K562 (cell line): ENCODE measurements around the gene PAFAH1B1. TPM values are rescaled to one million over a fixed set of nuclear protein-coding genes. Genes with fewer than 3 reads are reported as not detected.

Experiments
- CHD1 ChIP-seq: fragments of 200-600 bp; sonication (generic); IDR thresholded peaks from one replicate; pipeline ENCODE4 v1.6.1; 2012; ENCODE audit warnings: mild to moderate bottlenecking, moderate library complexity, low read length, inconsistent platforms
- EP400 ChIP-seq: fragments of 450-650 bp; IDR thresholded peaks from 2 replicates; pipeline ENCODE4 v1.6.1; 2017; ENCODE audit warnings: antibody characterized with exemption, mild to moderate bottlenecking, moderate library complexity
- FOXM1 ChIP-seq, 2 experiments: fragments of 450-650 bp in 1 of 2; sonication (generic) in 1 of 2; formaldehyde crosslinking in 1 of 2; IDR thresholded peaks; 2 replicates each; pipeline versions ENCODE4 v1.6.1 to v1.9.0; 2017 to 2022; ENCODE audit warnings: low read depth in 2 of 2, mild to moderate bottlenecking in 2 of 2, missing genetic modification reagents in 1 of 2, moderate library complexity in 1 of 2
- GABPA ChIP-seq: fragments of 200-800 bp; sonication (Bioruptor generic); conservative IDR thresholded peaks from 2 replicates; pipeline ENCODE4 v1.6.1; 2016; ENCODE audit warnings: low read depth, missing genetic modification characterization, missing compliant biosample characterization
- GATA2 ChIP-seq: sonication (generic); formaldehyde crosslinking; IDR thresholded peaks from 2 replicates; pipeline ENCODE4 v1.4.0; 2020; ENCODE audit warnings: mild to moderate bottlenecking, missing genetic modification reagents
- HDAC2 ChIP-seq: fragments of 450-650 bp; IDR thresholded peaks from 2 replicates; pipeline ENCODE4 v1.6.1; 2016; ENCODE audit warnings: mild to moderate bottlenecking
- ILK ChIP-seq: fragments of 450-650 bp; IDR thresholded peaks from 2 replicates; pipeline ENCODE4 v1.6.1; 2016; ENCODE audit warnings: missing genetic modification characterization, low read depth, mild to moderate bottlenecking, missing compliant biosample characterization, moderate library complexity, borderline replicate concordance
- KLF10 ChIP-seq: fragments of 250-450 bp; sonication (Bioruptor Pico); IDR thresholded peaks from 2 replicates; pipeline ENCODE4 v1.6.1; 2021; ENCODE audit warnings: matching md5 sums
- MED1 ChIP-seq: sonication (generic); formaldehyde crosslinking; IDR thresholded peaks from 2 replicates; pipeline ENCODE4 v1.8.1; 2023; ENCODE audit warnings: missing genetic modification reagents, borderline replicate concordance
- MEIS2 ChIP-seq: fragments of 450-650 bp; IDR thresholded peaks from 2 replicates; pipeline ENCODE4 v1.6.1; 2014; ENCODE audit warnings: mild to moderate bottlenecking; ENCODE audit not compliant: partially characterized antibody
- PHTF2 ChIP-seq: fragments of 250-450 bp; sonication (Bioruptor Pico); IDR thresholded peaks from 2 replicates; pipeline ENCODE4 v1.5.0; 2021; ENCODE audit warnings: mild to moderate bottlenecking
- RAD51 ChIP-seq: fragments of 450-650 bp; IDR thresholded peaks from 2 replicates; pipeline ENCODE4 v1.7.1; 2016; ENCODE audit warnings: low read depth, mild to moderate bottlenecking, borderline replicate concordance
- SMAD3 ChIP-seq: fragments of 450-650 bp; formaldehyde crosslinking; conservative IDR thresholded peaks from 2 replicates; pipeline ENCODE4 v1.4.0; 2020; ENCODE audit warnings: mild to moderate bottlenecking
- SNIP1 ChIP-seq: fragments of 450-650 bp; IDR thresholded peaks from 2 replicates; pipeline ENCODE4 v1.7.1; 2017; ENCODE audit warnings: low read depth, mild to moderate bottlenecking
- SNRNP70 ChIP-seq: fragments of 200-400 bp; formaldehyde crosslinking; optimal IDR thresholded peaks from 2 replicates; pipeline ENCODE3; 2017; ENCODE audit warnings: low read depth, low read length
- SPI1 ChIP-seq: IDR thresholded peaks from 2 replicates; pipeline ENCODE4 v1.6.1; 2011; ENCODE audit warnings: low read depth, low read length, control low read depth, borderline replicate concordance
- STAT5A ChIP-seq: IDR thresholded peaks from 2 replicates; pipeline ENCODE4 v1.6.1; 2012; ENCODE audit warnings: low read length, inconsistent platforms, borderline replicate concordance
- TBP ChIP-seq: optimal IDR thresholded peaks from 2 replicates; pipeline ENCODE3; 2011; ENCODE audit warnings: low read depth, low read length, improper control_type of control experiment
- ZBTB8A ChIP-seq: fragments of 450-650 bp; IDR thresholded peaks from 2 replicates; pipeline ENCODE4 v1.6.1; 2018; ENCODE audit warnings: mild to moderate bottlenecking, moderate library complexity; ENCODE audit not compliant: partially characterized antibody
- ZNF444 ChIP-seq: fragments of 250-450 bp; sonication (Bioruptor Pico); IDR thresholded peaks from 2 replicates; pipeline ENCODE4 v1.4.0; 2020; ENCODE audit warnings: mild to moderate bottlenecking, moderate library complexity
- ZNF561 ChIP-seq: fragments of 450-650 bp; formaldehyde crosslinking; conservative IDR thresholded peaks from 2 replicates; pipeline ENCODE4 v1.4.0; 2020; ENCODE audit warnings: mild to moderate bottlenecking, moderate library complexity
- polyA plus RNA-seq, 8 experiments: library from polyadenylated mRNA; depleted of rRNA in 4 of 8; stranded (reverse) in 5 of 8; unstranded in 3 of 8; fragments of >200 nt; fragmentation: Nextera tagmentation in 2 of 8; fragmentation: Illumina TruSeq in 1 of 8; extraction: Ambion mirVana in 2 of 8; extraction: Trizol in 1 of 8; gene quantifications; 2 replicates each; pipeline versions ENCODE4 v1.2.1 to v1.2.3, GENCODE V29; 2011 to 2014; ENCODE audit warnings: inconsistent platforms in 1 of 8, missing spikeins in 1 of 8
- total RNA-seq, 7 experiments: library from RNA; depleted of rRNA in 6 of 7; stranded (reverse); fragments of >200 nt in 6 of 7; fragmentation: Illumina TruSeq in 2 of 7; extraction: Trizol in 2 of 7; gene quantifications; 2 replicates each; pipeline versions ENCODE4 v1.2.1 to v1.2.3, GENCODE V29; 2011 to 2021; ENCODE audit warnings: low replicate concordance in 1 of 7
- TF ChIP-seq, protein P1 (sequence below): IDR thresholded peaks from 2 replicates; pipeline ENCODE4 v1.6.1; 2014; ENCODE audit warnings: antibody characterized with exemption
- TF ChIP-seq, protein P2 (sequence below): fragments of 200-400 bp; formaldehyde crosslinking; IDR thresholded peaks from 2 replicates; pipeline ENCODE4 v1.6.1; 2017; ENCODE audit warnings: mild to moderate bottlenecking, low read depth, low read length, moderate library complexity
- TF ChIP-seq, protein P3 (sequence below): fragments of 450-650 bp; IDR thresholded peaks from 2 replicates; pipeline ENCODE4 v1.6.1; 2016

Gene PAFAH1B1
- total and polyA plus RNA-seq, 9 of the 15 experiments (the other 6 are each of a cell fraction or from before 2014, with no cell fraction given), result 23.3 to 66.4 (median 40.2) TPM

DNA sequence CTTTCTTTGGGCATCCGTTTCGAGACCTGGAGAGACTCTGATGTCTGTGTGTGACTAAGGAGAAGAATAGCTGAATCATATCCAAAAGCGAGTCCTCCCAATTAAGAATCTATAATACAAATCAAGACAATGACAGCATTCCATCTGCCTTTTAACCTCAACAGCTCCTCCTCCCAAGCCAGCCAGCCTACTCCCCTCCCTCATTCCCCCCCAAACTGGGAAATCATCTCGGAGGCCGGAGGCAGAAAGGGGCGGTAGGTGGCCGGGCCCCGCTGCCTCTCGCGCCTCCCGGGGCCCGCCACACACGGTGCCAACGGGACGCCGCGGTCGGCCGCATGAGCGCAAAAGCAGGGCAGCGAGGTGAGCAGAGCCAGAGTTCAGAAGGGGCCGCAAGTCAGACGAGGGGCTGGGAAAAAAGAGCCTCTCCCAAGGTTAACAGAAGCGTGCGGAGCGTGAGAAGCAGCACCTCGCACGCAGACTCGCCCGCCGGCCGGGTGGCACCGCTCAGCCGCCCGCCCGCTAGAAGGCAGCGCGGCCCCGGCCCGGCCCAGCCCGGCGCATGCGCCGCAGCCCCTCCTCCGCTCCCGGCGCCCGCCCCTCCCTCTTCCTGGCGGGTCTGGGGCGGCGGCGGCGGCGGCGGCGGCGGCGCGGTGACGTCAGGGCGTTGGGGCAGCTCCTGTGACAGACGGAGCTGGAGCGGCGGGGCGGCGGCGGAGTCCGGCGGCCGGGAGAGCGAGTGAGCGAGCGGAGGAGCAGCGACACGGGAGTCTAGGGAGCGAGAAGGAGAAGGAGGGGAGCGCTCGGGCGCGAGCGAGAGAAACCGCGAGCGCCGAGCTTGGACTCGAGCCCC, at the start of gene PAFAH1B1 (continued):
- TF ChIP-seq, protein P1, sequence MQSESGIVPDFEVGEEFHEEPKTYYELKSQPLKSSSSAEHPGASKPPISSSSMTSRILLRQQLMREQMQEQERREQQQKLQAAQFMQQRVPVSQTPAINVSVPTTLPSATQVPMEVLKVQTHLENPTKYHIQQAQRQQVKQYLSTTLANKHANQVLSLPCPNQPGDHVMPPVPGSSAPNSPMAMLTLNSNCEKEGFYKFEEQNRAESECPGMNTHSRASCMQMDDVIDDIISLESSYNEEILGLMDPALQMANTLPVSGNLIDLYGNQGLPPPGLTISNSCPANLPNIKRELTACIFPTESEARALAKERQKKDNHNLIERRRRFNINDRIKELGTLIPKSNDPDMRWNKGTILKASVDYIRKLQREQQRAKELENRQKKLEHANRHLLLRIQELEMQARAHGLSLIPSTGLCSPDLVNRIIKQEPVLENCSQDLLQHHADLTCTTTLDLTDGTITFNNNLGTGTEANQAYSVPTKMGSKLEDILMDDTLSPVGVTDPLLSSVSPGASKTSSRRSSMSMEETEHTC, result no peak
- TF ChIP-seq STAT5A, result no peak
- no peak for TF ChIP-seq ZNF561 (CRISPR knock-in tag)
- no peak for TF ChIP-seq MED1 (CRISPR knock-in tag)
- TF ChIP-seq, protein P2, sequence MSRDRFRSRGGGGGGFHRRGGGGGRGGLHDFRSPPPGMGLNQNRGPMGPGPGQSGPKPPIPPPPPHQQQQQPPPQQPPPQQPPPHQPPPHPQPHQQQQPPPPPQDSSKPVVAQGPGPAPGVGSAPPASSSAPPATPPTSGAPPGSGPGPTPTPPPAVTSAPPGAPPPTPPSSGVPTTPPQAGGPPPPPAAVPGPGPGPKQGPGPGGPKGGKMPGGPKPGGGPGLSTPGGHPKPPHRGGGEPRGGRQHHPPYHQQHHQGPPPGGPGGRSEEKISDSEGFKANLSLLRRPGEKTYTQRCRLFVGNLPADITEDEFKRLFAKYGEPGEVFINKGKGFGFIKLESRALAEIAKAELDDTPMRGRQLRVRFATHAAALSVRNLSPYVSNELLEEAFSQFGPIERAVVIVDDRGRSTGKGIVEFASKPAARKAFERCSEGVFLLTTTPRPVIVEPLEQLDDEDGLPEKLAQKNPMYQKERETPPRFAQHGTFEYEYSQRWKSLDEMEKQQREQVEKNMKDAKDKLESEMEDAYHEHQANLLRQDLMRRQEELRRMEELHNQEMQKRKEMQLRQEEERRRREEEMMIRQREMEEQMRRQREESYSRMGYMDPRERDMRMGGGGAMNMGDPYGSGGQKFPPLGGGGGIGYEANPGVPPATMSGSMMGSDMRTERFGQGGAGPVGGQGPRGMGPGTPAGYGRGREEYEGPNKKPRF, result no peak
- no peak for TF ChIP-seq ILK (tag)
- no peak for TF ChIP-seq SMAD3
- 0 out of 2 replicates have a peak, but pooled peaks have one; percentile 16 for TF ChIP-seq EP400
- peak; percentile 53 for TF ChIP-seq MEIS2
- no peak for TF ChIP-seq ZBTB8A
- TF ChIP-seq SNRNP70, result no peak
- TF ChIP-seq GABPA (tag), result peak; percentile 35; the same call in 1 of the 2 replicates
- no peak for TF ChIP-seq RAD51
- no peak for TF ChIP-seq KLF10
- no peak for TF ChIP-seq SNIP1
- no peak for TF ChIP-seq CHD1
- no peak for TF ChIP-seq GATA2 (CRISPR knock-in tag)
- TF ChIP-seq, protein P3, sequence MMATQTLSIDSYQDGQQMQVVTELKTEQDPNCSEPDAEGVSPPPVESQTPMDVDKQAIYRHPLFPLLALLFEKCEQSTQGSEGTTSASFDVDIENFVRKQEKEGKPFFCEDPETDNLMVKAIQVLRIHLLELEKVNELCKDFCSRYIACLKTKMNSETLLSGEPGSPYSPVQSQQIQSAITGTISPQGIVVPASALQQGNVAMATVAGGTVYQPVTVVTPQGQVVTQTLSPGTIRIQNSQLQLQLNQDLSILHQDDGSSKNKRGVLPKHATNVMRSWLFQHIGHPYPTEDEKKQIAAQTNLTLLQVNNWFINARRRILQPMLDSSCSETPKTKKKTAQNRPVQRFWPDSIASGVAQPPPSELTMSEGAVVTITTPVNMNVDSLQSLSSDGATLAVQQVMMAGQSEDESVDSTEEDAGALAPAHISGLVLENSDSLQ, result no peak
- TF ChIP-seq FOXM1 (IDR thresholded peaks at IDR 0.05; ENCODE audit: low read depth), result no peak
- no peak for TF ChIP-seq FOXM1 (CRISPR knock-in tag; IDR thresholded peaks at IDR 0.05; ENCODE audit: low read depth)
- TF ChIP-seq ZNF444 (CRISPR knock-in tag), result no peak
- TF ChIP-seq TBP, result no peak
- TF ChIP-seq PHTF2 (CRISPR knock-in tag), result no peak
- no peak for TF ChIP-seq SPI1
- TF ChIP-seq HDAC2, result no peak
